ENCODE measurements around the gene BFSP1. TPM values are rescaled to one million over a fixed set of nuclear protein-coding genes. Genes with fewer than 3 reads are reported as not detected.

Gene BFSP1
- total RNA-seq, 1 donor from 2014 or later = 0.66 TPM

DNA sequence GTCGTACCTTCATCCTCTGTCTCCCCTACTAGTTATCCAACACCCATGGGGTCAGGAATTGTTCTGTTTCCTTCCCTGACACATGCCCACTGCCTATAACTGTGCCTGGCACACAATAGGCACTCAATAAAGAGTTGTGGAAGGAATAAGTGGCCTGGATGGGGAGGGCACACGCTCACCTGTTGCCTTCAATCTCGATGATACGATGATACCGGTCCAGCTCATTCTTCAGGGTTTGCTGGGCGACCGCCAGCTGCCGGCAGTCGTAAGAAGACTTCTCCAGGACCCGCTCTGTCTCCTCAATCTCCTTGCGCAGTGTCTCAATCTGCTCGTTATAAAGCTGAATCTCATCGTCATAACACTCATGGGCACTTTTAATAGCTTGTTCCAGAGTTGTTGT, 32.5 kb downstream of the BFSP1 start:
- TF ChIP-seq, protein P1, sequence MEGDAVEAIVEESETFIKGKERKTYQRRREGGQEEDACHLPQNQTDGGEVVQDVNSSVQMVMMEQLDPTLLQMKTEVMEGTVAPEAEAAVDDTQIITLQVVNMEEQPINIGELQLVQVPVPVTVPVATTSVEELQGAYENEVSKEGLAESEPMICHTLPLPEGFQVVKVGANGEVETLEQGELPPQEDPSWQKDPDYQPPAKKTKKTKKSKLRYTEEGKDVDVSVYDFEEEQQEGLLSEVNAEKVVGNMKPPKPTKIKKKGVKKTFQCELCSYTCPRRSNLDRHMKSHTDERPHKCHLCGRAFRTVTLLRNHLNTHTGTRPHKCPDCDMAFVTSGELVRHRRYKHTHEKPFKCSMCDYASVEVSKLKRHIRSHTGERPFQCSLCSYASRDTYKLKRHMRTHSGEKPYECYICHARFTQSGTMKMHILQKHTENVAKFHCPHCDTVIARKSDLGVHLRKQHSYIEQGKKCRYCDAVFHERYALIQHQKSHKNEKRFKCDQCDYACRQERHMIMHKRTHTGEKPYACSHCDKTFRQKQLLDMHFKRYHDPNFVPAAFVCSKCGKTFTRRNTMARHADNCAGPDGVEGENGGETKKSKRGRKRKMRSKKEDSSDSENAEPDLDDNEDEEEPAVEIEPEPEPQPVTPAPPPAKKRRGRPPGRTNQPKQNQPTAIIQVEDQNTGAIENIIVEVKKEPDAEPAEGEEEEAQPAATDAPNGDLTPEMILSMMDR (IDR thresholded peaks at IDR 0.05; ENCODE audit: borderline replicate concordance) = no peak
- Histone ChIP-seq H3K27me3 (ENCODE audit: low read depth) (peaks cover 9% of the 10 kb centered on the region), H3K36me3 (no peaks in the 10 kb centered on the region), H3K27ac (replicated peaks) (no peak overlapping the region), H3K4me1 (peaks cover 5% of the 10 kb centered on the region), H3K9me3 (replicated peaks) (no peaks in the 10 kb centered on the region), H3K4me3 (no peak overlapping the region)
- intact Hi-C loops (cut with micrococcal nuclease) = no loop called here
- no peak for DNase-seq

DNA sequence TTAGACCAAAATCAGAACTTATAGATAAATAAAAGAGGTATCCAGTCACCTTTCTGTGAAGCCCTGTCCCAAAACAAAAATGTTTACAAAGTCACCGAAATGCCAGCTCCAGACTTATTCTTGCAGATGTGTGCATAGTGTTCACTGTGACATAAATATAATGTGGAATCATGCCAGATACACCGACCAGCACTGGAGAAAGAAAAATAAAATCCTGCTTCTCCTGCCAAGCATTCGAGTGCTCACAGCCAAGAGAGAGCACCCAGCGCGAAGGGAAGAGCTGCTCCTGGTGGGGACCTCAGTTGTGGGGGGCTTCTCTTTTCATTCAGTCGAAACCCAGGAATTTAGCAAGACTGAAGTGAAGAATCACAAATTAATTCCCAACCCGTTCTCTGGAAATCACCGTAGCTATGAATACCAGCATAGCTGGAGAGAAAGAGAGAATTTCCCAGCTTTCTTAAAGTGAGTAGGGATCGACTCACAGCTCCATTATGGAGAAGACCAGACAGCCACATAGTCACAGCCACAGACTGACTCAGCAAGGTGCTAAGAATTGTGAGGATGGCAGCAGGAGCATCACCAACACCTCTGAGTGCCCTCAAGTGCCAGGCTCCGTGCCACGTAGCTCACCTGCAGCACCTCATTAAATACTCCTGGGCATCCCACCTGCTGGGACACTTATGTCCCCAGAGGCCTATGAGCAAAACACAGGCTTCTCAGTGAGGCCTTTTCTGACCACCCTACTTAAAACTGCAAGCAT, 33.2 kb downstream of the BFSP1 start:
- H3K9me3 ChIP-seq (replicated peaks) = no peaks in the 10 kb centered on the region
- H3K4me1 ChIP-seq = peaks cover 5% of the 10 kb centered on the region
- no peak for DNase-seq
- TF ChIP-seq, protein P1 (IDR thresholded peaks at IDR 0.05; ENCODE audit: borderline replicate concordance) = no peak
- H3K4me3 ChIP-seq = no peak overlapping the region
- intact Hi-C loops (cut with micrococcal nuclease) = no loop called here
- H3K27ac ChIP-seq (replicated peaks) = no peak overlapping the region
- H3K36me3 ChIP-seq = no peaks in the 10 kb centered on the region
- peaks cover 9% of the 10 kb centered on the region for H3K27me3 ChIP-seq (ENCODE audit: low read depth)

DNA sequence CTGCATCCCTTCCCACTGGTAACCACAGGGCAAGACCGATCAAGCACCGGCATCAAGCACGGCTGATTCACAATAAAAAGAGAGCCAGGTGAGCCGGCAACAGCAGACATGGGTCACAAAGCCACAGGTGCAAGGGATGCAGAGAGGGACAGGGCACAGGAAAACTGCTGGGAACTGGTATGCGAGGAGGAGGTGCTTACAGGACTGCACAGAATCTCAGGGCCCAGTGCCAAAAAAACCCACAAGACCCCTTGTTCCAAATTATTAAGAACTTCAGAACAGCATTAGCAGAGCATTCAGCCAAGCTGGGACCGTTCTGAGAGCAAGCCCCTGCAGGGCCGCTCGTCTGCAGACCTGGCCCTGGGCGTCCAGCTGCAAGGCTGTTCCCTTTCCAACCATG, 35.4 kb downstream of the BFSP1 start:
- no peak for DNase-seq
- intact Hi-C loops (cut with micrococcal nuclease) = no loop called here
- Histone ChIP-seq H3K4me3 (no peak overlapping the region), H3K4me1 (peaks cover 5% of the 10 kb centered on the region), H3K27me3 (ENCODE audit: low read depth) (peaks cover 2% of the 10 kb centered on the region), H3K27ac (replicated peaks) (no peak overlapping the region), H3K9me3 (replicated peaks) (no peaks in the 10 kb centered on the region), H3K36me3 (no peaks in the 10 kb centered on the region)
- TF ChIP-seq, protein P1 (IDR thresholded peaks at IDR 0.05; ENCODE audit: borderline replicate concordance) = no peak

DNA sequence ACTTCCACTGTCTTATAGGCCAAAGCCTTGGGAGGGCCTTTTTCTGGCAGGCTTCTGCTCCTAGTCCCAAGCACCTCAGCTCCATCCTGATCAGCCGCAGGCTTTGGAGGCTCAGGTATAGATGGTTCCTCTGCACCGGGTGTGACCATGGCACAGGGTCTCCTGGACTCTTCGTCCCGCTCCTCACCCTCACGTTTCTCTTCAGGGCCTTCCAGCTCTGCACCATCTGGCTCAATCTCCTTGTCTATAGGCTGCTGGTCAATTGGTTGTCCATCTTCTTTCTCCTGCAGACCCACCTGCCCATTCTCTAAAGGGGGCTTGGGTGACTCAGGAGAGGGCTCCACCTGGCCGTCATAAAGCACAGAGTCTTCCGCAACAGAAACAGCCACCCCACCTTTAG, 37.0 kb downstream of the BFSP1 start:
- H3K27me3 ChIP-seq (ENCODE audit: low read depth) = no peaks in the 10 kb centered on the region
- no peaks in the 10 kb centered on the region for H3K9me3 ChIP-seq (replicated peaks)
- peaks cover 5% of the 10 kb centered on the region for H3K4me1 ChIP-seq
- H3K36me3 ChIP-seq = no peaks in the 10 kb centered on the region
- no peak for DNase-seq
- intact Hi-C loops (cut with micrococcal nuclease) = no loop called here
- TF ChIP-seq, protein P1 (IDR thresholded peaks at IDR 0.05; ENCODE audit: borderline replicate concordance) = no peak
- no peak overlapping the region for H3K4me3 ChIP-seq
- H3K27ac ChIP-seq (replicated peaks) = no peak overlapping the region

DNA sequence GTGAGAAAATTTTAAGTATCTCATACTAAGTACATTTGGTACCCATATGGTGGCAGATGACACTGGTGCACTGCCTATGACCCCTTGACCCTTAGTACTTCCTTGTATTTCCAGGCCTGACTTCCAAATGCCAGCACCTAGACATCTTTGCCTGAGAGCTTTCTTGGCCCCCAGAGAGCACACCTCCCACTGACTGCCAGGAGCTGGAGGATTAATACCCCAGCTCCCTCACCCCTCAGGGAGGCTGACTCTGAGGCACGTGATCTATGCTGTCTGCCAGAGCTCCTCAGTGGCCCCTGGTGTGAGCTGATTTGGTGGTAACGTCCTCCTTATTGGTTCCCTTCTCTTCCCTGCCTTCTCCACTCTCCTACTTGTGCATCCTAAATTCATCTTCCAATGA, 38.0 kb downstream of the BFSP1 start:
- intact Hi-C loops (cut with micrococcal nuclease) = no loop called here
- Histone ChIP-seq H3K36me3 (no peaks in the 10 kb centered on the region), H3K9me3 (replicated peaks) (no peaks in the 10 kb centered on the region), H3K4me3 (no peak overlapping the region), H3K4me1 (peaks cover 5% of the 10 kb centered on the region), H3K27ac (replicated peaks) (no peak overlapping the region), H3K27me3 (ENCODE audit: low read depth) (no peaks in the 10 kb centered on the region)
- TF ChIP-seq, protein P1 (IDR thresholded peaks at IDR 0.05; ENCODE audit: borderline replicate concordance) = no peak
- DNase-seq = no peak

Measured in left ventricle myocardium inferior (tissue), 1 donor.